Fibroblast of lung (primary cell): ENCODE measurements around the gene ZNF280C. TPM values are rescaled to one million over a fixed set of nuclear protein-coding genes. Genes with fewer than 3 reads are reported as not detected.

Experiments used
- DNase-seq, 2 donors: peaks; one replicate each; pipeline versions ENCODE4 v3.0.0 to v3.0.0-alpha.2; 2010; ENCODE audit warnings: low read depth in 2 of 2
- H2AFZ ChIP-seq: 2 replicates; pipeline ENCODE4 v1.5.1; 2012; ENCODE audit warnings: low read length, control low read depth, inconsistent platforms
- H3K27ac ChIP-seq: 2 replicates; pipeline ENCODE4 v1.5.1; 2011; ENCODE audit warnings: low read length, control low read depth; ENCODE audit not compliant: insufficient read depth
- H3K27me3 ChIP-seq: 2 replicates; pipeline ENCODE4 v1.5.1; 2011; ENCODE audit warnings: mild to moderate bottlenecking, low read length; ENCODE audit not compliant: control insufficient read depth, insufficient read depth
- H3K36me3 ChIP-seq: 2 replicates; pipeline ENCODE4 v1.5.1; 2011; ENCODE audit warnings: low read length; ENCODE audit not compliant: control insufficient read depth, insufficient read depth
- H3K4me1 ChIP-seq: 2 replicates; pipeline ENCODE4 v1.5.1; 2011; ENCODE audit warnings: low read length; ENCODE audit not compliant: control insufficient read depth, insufficient read depth; ENCODE audit errors: extremely low read depth
- H3K4me2 ChIP-seq: 2 replicates; pipeline ENCODE4 v1.5.1; 2011; ENCODE audit warnings: low read length, control low read depth; ENCODE audit not compliant: insufficient read depth; ENCODE audit errors: extremely low read depth
- H3K4me3 ChIP-seq, 4 experiments: fragments of 200-600 bp in 1 of 4; sonication (generic) in 1 of 4; replicated peaks in 1 of 4; 2 replicates each; pipeline ENCODE4 v1.5.1; 2011 to 2016; ENCODE audit warnings: low read length in 4 of 4, low read depth in 3 of 4, mild to moderate bottlenecking in 3 of 4, control low read depth in 2 of 4, inconsistent platforms in 1 of 4, mixed read lengths in 1 of 4; ENCODE audit not compliant: insufficient read depth in 1 of 4; ENCODE audit errors: control extremely low read depth in 1 of 4
- H3K79me2 ChIP-seq: 2 replicates; pipeline ENCODE4 v1.5.1; 2012; ENCODE audit warnings: mild to moderate bottlenecking, low read length, inconsistent platforms; ENCODE audit not compliant: control insufficient read depth, insufficient read depth
- H3K9ac ChIP-seq: 2 replicates; pipeline ENCODE4 v1.5.1; 2011; ENCODE audit warnings: mild to moderate bottlenecking, low read length, control low read depth; ENCODE audit not compliant: insufficient read depth
- H3K9me3 ChIP-seq: 2 replicates; pipeline ENCODE4 v1.5.1; 2012; ENCODE audit warnings: low read depth, low read length; ENCODE audit not compliant: control insufficient read depth, insufficient read depth
- H4K20me1 ChIP-seq: 2 replicates; pipeline ENCODE4 v1.5.1; 2011; ENCODE audit warnings: low read length; ENCODE audit not compliant: control insufficient read depth, insufficient read depth; ENCODE audit errors: extremely low read depth
- CTCF ChIP-seq, 2 donors: IDR thresholded peaks in 1 of 2; conservative IDR thresholded peaks in 1 of 2; 1 replicate in 1 of 2; 2 replicates in 1 of 2; pipeline ENCODE4 v1.5.1; 2011 to 2012; ENCODE audit warnings: low read length in 2 of 2, control low read depth in 1 of 2, inconsistent platforms in 1 of 2, low read depth in 1 of 2, mild to moderate bottlenecking in 1 of 2
- EZH2 ChIP-seq: IDR thresholded peaks from 2 replicates; pipeline ENCODE4 v1.5.1; 2012; ENCODE audit warnings: low read length, control low read depth, mild to moderate bottlenecking; ENCODE audit errors: missing control alignments
- polyA minus RNA-seq: library from RNA; depleted of rRNA, polyadenylated mRNA; stranded (reverse); fragments of >200 nt; gene quantifications from 2 replicates; pipeline ENCODE4 v1.2.3, GENCODE V29; 2011; ENCODE audit warnings: low replicate concordance
- polyA plus RNA-seq, 2 donors: library from polyadenylated mRNA; depleted of rRNA in 1 of 2; stranded (reverse) in 1 of 2; unstranded in 1 of 2; fragments of >200 nt; gene quantifications; 2 replicates each; pipeline ENCODE4 v1.2.1, GENCODE V29; 2011 to 2012; ENCODE audit warnings: missing spikeins in 1 of 2
- total RNA-seq: library from RNA; depleted of rRNA; stranded (reverse); fragments of >200 nt; gene quantifications from 2 replicates; pipeline ENCODE4 v1.2.1, GENCODE V29; 2014

The ZNF280C gene
- total RNA-seq (2.3 and 4.1 TPM in 2 replicates), polyA plus RNA-seq (7.6 and 8.7 TPM in 2 replicates), polyA minus RNA-seq (2.2 and 3.7 TPM in 2 replicates)
- polyA plus RNA-seq (2012) = 2.1 and 2.5 TPM in 2 replicates

GRCh38 chrX:130268449-130269170 lies at the start of gene ZNF280C:
Gene ZNF280C (minus strand): TSS chrX:130268899. CDS start chrX:130260449, 8,450 bp downstream.
- H3K9me3 ChIP-seq = no peaks in the 10 kb centered on the region
- peaks cover 13% of the 10 kb centered on the region for H3K79me2 ChIP-seq
- H3K27ac ChIP-seq = peak within 1 kb of the TSS; percentile 65
- peak; percentile 92 to 93 for DNase-seq
- H3K4me2 ChIP-seq = peak within 1 kb of the TSS; percentile 82
- no peak within 1 kb of the TSS for H2AFZ ChIP-seq
- H3K9ac ChIP-seq = peak within 1 kb of the TSS; percentile 80
- TF ChIP-seq EZH2 = no peak
- peak; percentile 13 to 39 for TF ChIP-seq CTCF (conservative IDR thresholded peaks at IDR 0.05 in 1 of 2, IDR thresholded peaks at IDR 0.05 in 1 of 2; ENCODE audit: low read depth in 1 of 2, low read length in 2 of 2)
- no peaks in the 10 kb centered on the region for H4K20me1 ChIP-seq
- no peaks in the 10 kb centered on the region for H3K27me3 ChIP-seq
- H3K4me3 ChIP-seq = peak within 1 kb of the TSS; percentile 76 to 91 (median 76)
- no peaks in the 10 kb centered on the region for H3K4me1 ChIP-seq
- no peaks in the 10 kb centered on the region for H3K36me3 ChIP-seq

GRCh38 chrX:130304587-130305368 lies 36.1 kb upstream of the ZNF280C start:
- TF ChIP-seq CTCF (conservative IDR thresholded peaks at IDR 0.05 in 1 of 2, IDR thresholded peaks at IDR 0.05 in 1 of 2; ENCODE audit: low read depth in 1 of 2, low read length in 2 of 2) = no peak
- TF ChIP-seq EZH2 = no peak
- no peak for DNase-seq
- Histone ChIP-seq H3K4me3 (no peak overlapping the region), H3K27me3 (no peaks in the 10 kb centered on the region), H3K4me1 (no peaks in the 10 kb centered on the region), H4K20me1 (no peaks in the 10 kb centered on the region), H3K36me3 (no peaks in the 10 kb centered on the region), H3K4me2 (no peak overlapping the region), H3K9ac (no peak overlapping the region), H3K79me2 (no peaks in the 10 kb centered on the region), H2AFZ (no peak overlapping the region), H3K9me3 (no peaks in the 10 kb centered on the region), H3K27ac (no peak overlapping the region)

GRCh38 chrX:130301977-130302376 lies 33.3 kb upstream of the ZNF280C start:
- H3K9ac ChIP-seq = no peak overlapping the region
- H3K4me1 ChIP-seq = no peaks in the 10 kb centered on the region
- TF ChIP-seq EZH2 (no peak), CTCF (conservative IDR thresholded peaks at IDR 0.05 in 1 of 2, IDR thresholded peaks at IDR 0.05 in 1 of 2; ENCODE audit: low read depth in 1 of 2, low read length in 2 of 2) (no peak)
- H3K36me3 ChIP-seq = no peaks in the 10 kb centered on the region
- no peaks in the 10 kb centered on the region for H3K79me2 ChIP-seq
- no peak overlapping the region for H3K27ac ChIP-seq
- H4K20me1 ChIP-seq = no peaks in the 10 kb centered on the region
- H2AFZ ChIP-seq = no peak overlapping the region
- no peak overlapping the region for H3K4me2 ChIP-seq
- no peaks in the 10 kb centered on the region for H3K9me3 ChIP-seq
- H3K4me3 ChIP-seq = no peak overlapping the region
- H3K27me3 ChIP-seq = no peaks in the 10 kb centered on the region
- no peak for DNase-seq
